ENCODE measurements around the gene TFF1. TPM values are rescaled to one million over a fixed set of nuclear protein-coding genes. Genes with fewer than 3 reads are reported as not detected.

Gene TFF1
- total RNA-seq, 1 donor from 2014 or later: 136 TPM

GRCh38 chr21:42364304-42364865, 1.9 kb downstream of the TFF1 start:
- no peak overlapping the region for H3K4me3 Mint-ChIP-seq
- H3K27ac Mint-ChIP-seq: no peak overlapping the region
- TF ChIP-seq CTCF (conservative IDR thresholded peaks at IDR 0.05): no peak
- H3K27me3 Mint-ChIP-seq: peaks cover 5% of the 10 kb centered on the region
- no peak for DNase-seq (ENCODE audit: extremely low spot score, unreplicated experiment)
- H3K9me3 Mint-ChIP-seq: no peaks in the 10 kb centered on the region
- peaks cover 4% of the 10 kb centered on the region for H3K4me1 Mint-ChIP-seq (ENCODE audit: unreplicated experiment)
- H3K36me3 Mint-ChIP-seq: no peaks in the 10 kb centered on the region

- H3K4me3 Mint-ChIP-seq: no peak overlapping the region
- peaks cover 5% of the 10 kb centered on the region for H3K27me3 Mint-ChIP-seq
- no peak for TF ChIP-seq CTCF (conservative IDR thresholded peaks at IDR 0.05)
- H3K4me1 Mint-ChIP-seq (ENCODE audit: unreplicated experiment): peaks cover 4% of the 10 kb centered on the region
- DNase-seq (ENCODE audit: extremely low spot score, unreplicated experiment): no peak
- no peaks in the 10 kb centered on the region for H3K9me3 Mint-ChIP-seq
- H3K27ac Mint-ChIP-seq: no peak overlapping the region
- H3K36me3 Mint-ChIP-seq: no peaks in the 10 kb centered on the region
Measured at GRCh38 chr21:42363312-42363711, 3.0 kb downstream of the TFF1 start.

GRCh38 chr21:42362700-42363099, 3.6 kb downstream of the TFF1 start:
- Mint-ChIP-seq H3K4me3 (no peak overlapping the region), H3K27me3 (peaks cover 5% of the 10 kb centered on the region), H3K27ac (no peak overlapping the region), H3K4me1 (ENCODE audit: unreplicated experiment) (no peaks in the 10 kb centered on the region), H3K9me3 (no peaks in the 10 kb centered on the region), H3K36me3 (no peaks in the 10 kb centered on the region)
- TF ChIP-seq CTCF (conservative IDR thresholded peaks at IDR 0.05): no peak
- DNase-seq (ENCODE audit: extremely low spot score, unreplicated experiment): no peak

- no peak for TF ChIP-seq CTCF (conservative IDR thresholded peaks at IDR 0.05)
- H3K36me3 Mint-ChIP-seq: no peaks in the 10 kb centered on the region
- peaks cover 5% of the 10 kb centered on the region for H3K27me3 Mint-ChIP-seq
- no peaks in the 10 kb centered on the region for H3K4me1 Mint-ChIP-seq (ENCODE audit: unreplicated experiment)
- DNase-seq (ENCODE audit: extremely low spot score, unreplicated experiment): no peak
- no peak overlapping the region for H3K4me3 Mint-ChIP-seq
- H3K27ac Mint-ChIP-seq: peak overlapping the region; percentile 39
- no peaks in the 10 kb centered on the region for H3K9me3 Mint-ChIP-seq
Measured at GRCh38 chr21:42362198-42362597, 4.1 kb downstream of the TFF1 start.

GRCh38 chr21:42361286-42361685, 5.0 kb downstream of the TFF1 start:
- no peak for DNase-seq (ENCODE audit: extremely low spot score, unreplicated experiment)
- peaks cover 5% of the 10 kb centered on the region for H3K27me3 Mint-ChIP-seq
- H3K4me1 Mint-ChIP-seq (ENCODE audit: unreplicated experiment): no peaks in the 10 kb centered on the region
- no peak for TF ChIP-seq CTCF (conservative IDR thresholded peaks at IDR 0.05)
- no peak overlapping the region for H3K27ac Mint-ChIP-seq
- H3K36me3 Mint-ChIP-seq: no peaks in the 10 kb centered on the region
- H3K9me3 Mint-ChIP-seq: no peaks in the 10 kb centered on the region
- no peak overlapping the region for H3K4me3 Mint-ChIP-seq

GRCh38 chr21:42360317-42360716, 6.0 kb downstream of the TFF1 start:
- H3K27me3 Mint-ChIP-seq: peaks cover 5% of the 10 kb centered on the region
- H3K36me3 Mint-ChIP-seq: no peaks in the 10 kb centered on the region
- peak; percentile 27 for TF ChIP-seq CTCF (conservative IDR thresholded peaks at IDR 0.05)
- peaks cover 5% of the 10 kb centered on the region for H3K9me3 Mint-ChIP-seq
- no peaks in the 10 kb centered on the region for H3K4me1 Mint-ChIP-seq (ENCODE audit: unreplicated experiment)
- no peak for DNase-seq (ENCODE audit: extremely low spot score, unreplicated experiment)
- H3K27ac Mint-ChIP-seq: no peak overlapping the region
- H3K4me3 Mint-ChIP-seq: no peak overlapping the region
